GM21723 (cell line): ENCODE data around the gene NLRP6.
A peak's percentile ranks its signal among the peaks of the same experiment; 100 is the strongest.
"Not testable (repeated sequence)": the region's sequence is repeated elsewhere in the genome, so short reads cannot be mapped to it uniquely, and the experiment has no call there.

Experiments used
- ATAC-seq: cut with Tn5 transposase; IDR thresholded peaks from one replicate; pipeline ENCODE4 v1.9.1; 2021; ENCODE audit warnings: mild to moderate bottlenecking, moderate library complexity; ENCODE audit not compliant: unreplicated experiment

The NLRP6 gene

GRCh38 chr11:306645-307371 lies 28.6 kb downstream of the NLRP6 start:
- no peak for ATAC-seq

GRCh38 chr11:307766-308708 lies 29.8 kb downstream of the NLRP6 start, which contains the start of gene IFITM2:
TSS of gene IFITM2 (plus strand) at chr11:307816. CDS start at chr11:308193, 377 bp downstream.
- not testable (repeated sequence) for ATAC-seq

- not testable (repeated sequence) for ATAC-seq
Measured at GRCh38 chr11:308740-309665, 30.8 kb downstream of the NLRP6 start.

GRCh38 chr11:309979-310572 lies 31.9 kb downstream of the NLRP6 start:
- ATAC-seq: not testable (repeated sequence)

GRCh38 chr11:311013-311748 lies 33.0 kb downstream of the NLRP6 start:
- ATAC-seq: not testable (repeated sequence)

GRCh38 chr11:312092-312816 lies 34.0 kb downstream of the NLRP6 start:
- no peak for ATAC-seq

- no peak for ATAC-seq
Measured at GRCh38 chr11:313304-313786, 35.1 kb downstream of the NLRP6 start.

- ATAC-seq: peak; percentile 43
Measured at GRCh38 chr11:313787-314553, 35.8 kb downstream of the NLRP6 start, which contains the start of gene IFITM1. TSS of gene IFITM1 (plus strand) at chr11:314040. CDS start at chr11:314171, 131 bp downstream.

GRCh38 chr11:314554-314875 lies 36.3 kb downstream of the NLRP6 start:
- not testable (repeated sequence) for ATAC-seq

GRCh38 chr11:315051-315481 lies 36.9 kb downstream of the NLRP6 start:
- no peak for ATAC-seq

- ATAC-seq: no peak
Measured at GRCh38 chr11:315516-315994, 37.3 kb downstream of the NLRP6 start.

- no peak for ATAC-seq
Measured at GRCh38 chr11:316031-316701, 38.0 kb downstream of the NLRP6 start.

GRCh38 chr11:316891-317301 lies 38.7 kb downstream of the NLRP6 start:
- ATAC-seq: no peak

GRCh38 chr11:317668-318404 lies 39.6 kb downstream of the NLRP6 start:
- ATAC-seq: not testable (repeated sequence)

GRCh38 chr11:318405-319120 lies 40.4 kb downstream of the NLRP6 start:
- peak; percentile 44 for ATAC-seq
